NCI-H2107 treated with DMSO at 0.1 percent for 48 hours (cell line): Measurements from ENCODE around the gene TBC1D22A.

Experiments used
- DNase-seq: peaks from one replicate; lab custom pipeline; 2025; ENCODE audit not compliant: unreplicated experiment; lab: John Stamatoyannopoulos, UW

Gene TBC1D22A

DNA sequence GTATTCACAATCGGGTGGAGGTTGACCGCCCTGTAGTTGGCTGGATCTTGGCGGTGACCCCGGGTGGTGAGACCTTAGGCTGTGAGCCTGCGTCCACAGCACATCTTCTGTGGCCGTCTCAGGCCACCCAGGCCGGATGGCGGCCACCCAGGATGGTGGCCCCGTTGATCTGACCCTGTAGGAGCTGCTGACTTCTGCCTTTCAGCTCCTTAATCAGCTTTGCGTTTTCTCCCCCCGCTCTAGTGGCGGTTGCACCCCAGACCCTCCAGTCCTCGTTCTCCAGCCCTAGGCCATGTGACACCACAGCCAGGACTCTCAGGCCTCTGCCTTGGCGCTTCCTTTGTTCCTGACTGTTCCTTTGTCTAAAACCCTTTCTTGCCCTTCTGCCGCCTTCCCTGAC lies 244.0 kb downstream of the TBC1D22A start:
- DNase-seq, result no peak

DNA sequence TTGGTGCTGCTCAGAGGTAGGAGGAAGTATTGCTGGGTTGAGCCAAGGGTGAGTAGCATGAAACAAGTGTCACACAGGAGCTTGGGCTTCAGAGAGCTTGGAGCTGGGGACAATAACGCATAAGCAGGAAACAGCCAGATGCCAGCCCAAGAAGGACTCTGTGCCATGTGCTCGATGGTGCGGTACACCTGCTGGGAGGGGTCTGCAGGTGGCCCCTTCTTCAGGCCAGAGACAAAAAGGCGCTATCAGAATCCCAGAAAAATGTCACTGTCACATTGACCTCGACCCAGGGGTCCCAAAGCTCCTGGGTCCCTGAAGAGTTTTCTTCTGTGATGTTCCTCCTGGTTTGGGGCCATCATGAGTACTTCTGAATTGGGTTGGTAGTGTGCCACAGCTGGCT lies 244.4 kb downstream of the TBC1D22A start:
- no peak for DNase-seq

DNA sequence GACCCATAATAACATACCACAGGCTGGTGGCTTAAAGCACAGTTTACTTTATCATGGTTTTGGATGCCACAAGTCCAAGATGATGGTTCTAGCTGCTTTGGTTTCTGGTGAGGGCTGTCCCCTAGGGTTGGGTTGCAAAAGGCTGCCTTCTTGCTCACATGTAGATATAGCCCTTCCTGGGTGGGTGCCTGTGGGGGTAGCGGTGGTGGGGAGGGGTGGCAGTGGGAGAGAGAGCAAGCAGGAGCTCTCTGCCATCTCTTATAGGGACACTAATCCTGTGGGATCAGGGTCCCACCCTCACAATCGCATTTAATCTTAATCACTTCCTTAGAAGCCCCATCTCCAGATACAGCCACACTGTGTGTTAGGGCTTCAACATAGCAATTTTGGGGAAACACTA lies 245.0 kb downstream of the TBC1D22A start:
- no peak for DNase-seq

DNA sequence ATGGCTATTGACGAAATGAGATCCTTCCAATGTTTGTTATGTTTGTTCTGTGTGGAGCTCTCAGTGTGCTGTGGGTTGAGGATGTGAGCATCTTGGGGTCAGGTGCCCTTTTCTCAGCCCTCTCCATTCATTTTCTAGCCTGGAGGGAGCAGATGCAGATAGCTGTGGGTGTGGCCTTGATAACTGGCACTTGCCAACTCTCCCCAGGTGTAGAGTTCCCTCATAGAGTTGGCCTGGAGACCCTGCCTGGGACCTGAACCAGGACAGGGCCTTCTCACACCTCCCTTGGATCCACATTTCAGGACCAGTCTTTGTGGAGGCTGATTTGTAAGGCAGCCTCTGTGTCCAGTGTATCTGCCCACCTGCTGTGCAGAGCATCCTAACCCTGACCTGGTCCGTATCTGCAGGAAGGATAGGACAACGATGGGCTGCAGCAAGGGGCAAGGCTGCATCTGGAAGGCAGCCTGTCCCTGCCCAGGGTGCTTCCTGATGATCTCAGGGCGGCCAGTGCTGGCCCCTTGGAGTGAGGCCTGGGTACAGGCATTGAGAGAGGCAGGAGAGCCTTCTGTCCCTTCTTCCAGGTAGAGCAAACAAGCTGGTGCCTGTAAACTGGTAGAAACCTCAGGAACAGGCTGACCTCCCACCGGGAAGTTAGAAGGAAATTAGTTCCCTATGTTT lies 245.9 kb downstream of the TBC1D22A start:
- DNase-seq, result no peak

DNA sequence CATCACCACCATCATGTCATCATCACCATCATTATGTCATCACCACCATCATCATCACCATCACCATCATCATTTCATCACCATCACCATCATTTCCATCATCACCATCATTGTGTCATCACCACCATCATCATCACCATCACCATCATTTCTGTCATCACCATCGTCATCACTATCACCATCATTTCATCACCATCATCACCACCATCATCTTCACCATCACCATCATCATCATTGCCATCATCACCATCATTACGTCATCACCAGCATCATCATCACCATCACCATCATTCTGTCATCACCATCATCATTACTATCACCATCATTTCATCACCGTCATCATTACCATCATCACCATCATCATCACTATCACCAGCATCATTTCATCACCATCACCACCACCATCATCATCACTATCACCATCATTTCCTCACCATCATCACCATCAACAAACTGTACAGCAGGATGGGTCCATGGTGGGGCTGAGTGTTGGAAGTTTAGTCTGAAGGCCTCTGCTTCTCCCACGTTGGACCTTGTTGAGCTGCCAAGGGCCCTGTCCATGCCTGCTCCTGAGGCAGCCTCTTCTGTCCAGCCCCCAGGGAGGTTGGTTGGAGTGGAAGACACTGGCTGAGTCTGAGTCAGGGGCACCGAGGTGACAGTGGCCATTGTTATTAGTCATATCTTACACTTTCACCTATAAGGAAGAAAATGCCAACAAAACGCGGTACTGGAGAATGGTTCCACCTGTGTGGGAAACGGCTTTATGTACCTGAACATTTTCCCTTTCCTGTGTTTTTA lies 247.1 kb downstream of the TBC1D22A start:
- no peak for DNase-seq

DNA sequence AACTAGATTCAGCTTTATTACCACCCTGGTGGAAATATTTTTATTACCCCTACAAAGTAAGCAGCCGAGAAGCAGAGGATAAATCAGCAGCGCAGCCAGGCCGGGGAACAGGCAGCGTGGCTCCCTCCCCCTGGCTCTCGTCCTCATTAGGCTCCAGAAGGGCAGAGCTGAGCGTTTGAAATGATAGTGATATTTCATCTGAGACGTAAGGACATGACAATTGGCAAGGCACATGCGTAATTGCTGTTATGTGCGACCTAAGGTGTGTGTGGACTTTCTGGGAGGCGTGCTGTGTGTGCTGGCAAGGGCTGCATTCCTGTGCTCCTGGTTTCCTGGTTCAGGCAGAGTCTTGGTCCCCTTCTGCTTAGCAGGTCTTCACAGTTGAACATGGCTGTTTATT lies 247.8 kb downstream of the TBC1D22A start:
- DNase-seq, result no peak

DNA sequence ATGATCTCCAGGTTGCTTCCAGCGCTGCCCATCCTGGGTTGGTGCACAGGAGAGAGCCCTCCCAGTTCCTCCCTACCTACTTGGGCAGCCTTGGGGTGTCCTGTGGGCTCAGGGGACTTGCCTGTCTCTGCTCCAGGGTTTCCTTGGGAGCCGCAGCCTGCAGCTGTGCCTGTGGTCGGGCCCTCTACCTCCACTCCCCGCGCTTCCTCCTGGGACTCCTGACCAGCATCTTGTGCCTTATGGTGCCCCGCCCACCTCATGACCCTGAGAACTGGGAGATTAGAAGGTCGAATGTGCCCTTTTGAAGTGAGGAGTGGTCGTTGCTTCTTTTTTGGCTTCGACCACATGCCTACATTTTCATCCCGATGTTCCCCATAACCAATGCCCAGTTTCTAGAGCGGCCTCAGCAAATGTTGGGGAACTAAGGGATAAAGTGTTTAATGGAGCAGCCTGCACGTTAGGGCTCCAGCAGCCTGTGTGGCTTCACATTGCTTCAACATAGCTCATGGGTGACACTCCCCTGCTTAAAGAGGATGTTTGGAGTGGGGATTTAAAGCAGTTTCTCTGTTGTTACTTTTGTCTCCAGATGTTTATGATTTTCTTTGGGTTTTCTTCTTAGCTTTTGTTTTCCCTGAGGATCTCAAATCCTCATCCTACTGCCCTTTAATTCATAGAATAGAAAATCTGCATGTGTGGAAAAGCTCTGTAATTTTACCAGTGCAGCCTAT lies 248.8 kb downstream of the TBC1D22A start:
- no peak for DNase-seq

DNA sequence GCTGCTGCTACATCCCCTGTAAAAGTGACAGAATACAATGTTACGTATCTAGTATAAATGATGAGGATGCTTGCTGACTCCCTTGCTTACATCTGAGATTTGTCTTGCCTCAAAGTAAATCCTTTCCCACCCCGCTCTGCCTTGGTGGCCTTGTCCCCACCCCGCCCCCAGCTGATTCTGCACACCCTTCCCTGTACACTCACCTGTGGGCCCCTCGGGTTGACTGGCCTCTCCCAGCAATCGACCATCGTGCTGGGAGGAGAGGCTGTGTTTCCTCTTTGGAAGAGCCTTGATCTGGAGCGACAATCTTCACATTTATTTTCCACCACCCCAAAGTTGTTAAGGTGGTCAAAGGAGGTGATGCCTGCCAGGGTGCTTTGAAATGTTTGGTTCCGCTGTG lies 249.4 kb downstream of the TBC1D22A start:
- no peak for DNase-seq

DNA sequence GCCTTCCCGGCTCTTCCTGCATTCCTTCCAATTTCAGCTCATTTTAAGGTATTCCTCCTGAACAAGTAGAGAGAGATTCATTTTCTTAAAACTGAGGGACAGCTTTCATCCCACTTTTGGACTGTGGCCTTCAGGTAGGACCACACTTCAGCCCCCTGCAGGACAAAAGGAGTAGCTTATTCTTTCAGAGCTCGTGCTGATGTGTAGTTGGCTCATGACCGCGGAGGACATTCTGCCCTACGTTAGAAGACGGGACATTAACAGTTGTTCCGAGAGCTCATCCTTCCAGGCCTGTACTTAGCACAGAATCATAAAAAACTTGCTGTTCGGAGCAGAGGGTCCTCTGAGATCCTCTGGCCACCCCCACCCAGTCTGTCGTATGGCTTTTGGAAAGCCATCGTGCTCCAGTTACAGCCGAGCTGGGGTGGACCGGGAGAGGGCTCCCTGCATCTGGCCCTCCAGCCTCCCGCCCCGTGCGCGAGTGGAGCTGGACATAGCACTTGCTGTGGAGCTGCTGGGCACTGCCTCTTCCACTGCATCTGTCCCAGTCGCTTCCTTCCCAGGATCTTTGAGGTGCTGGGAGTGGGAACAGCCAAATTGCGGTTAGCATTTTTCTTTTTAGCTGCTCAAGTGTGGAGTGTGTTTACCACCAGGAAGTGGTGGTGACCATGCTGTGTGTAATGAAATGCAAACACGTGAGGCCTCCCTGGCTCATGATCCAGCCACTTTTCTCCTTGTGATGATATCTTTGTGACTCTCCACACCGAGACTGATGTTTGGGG lies 250.3 kb downstream of the TBC1D22A start:
- DNase-seq, result no peak

DNA sequence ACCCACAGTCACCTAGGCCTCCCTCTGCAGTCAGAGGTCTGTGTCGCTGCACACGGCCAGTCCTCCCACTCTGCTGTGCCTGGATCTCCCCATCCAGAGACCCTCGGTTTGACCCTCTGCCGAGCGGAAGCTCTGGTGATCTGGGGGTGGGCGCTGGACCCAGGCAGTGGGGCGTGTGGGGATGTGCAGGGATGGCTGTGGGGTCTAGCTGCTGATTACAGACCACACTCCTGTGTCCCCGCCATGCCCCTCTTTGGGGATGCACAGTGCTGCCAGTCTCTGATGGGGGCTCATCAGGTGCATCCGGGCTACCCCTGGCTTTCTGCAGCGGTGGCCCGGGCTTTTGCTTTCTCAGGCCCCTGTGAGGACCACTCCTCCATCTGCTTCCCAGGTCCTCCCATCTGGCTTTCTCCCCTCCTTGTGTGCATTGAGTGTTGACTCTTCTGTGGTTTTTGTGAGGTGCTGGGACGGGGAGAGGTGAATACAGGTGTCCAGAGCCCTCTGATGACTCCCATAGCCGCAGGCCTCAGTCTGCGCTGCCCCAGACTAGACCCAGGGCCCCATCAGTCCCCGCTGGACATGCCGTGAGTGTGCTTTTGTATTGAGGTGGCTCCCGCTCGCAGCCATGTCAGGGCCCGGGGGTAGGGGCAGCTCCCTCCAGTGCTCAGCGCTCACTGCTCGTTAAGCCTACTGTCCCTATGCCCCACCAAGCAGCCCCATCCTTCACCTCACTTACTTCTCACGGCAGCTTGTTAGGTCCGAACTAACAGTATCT lies 251.6 kb downstream of the TBC1D22A start:
- no peak for DNase-seq

DNA sequence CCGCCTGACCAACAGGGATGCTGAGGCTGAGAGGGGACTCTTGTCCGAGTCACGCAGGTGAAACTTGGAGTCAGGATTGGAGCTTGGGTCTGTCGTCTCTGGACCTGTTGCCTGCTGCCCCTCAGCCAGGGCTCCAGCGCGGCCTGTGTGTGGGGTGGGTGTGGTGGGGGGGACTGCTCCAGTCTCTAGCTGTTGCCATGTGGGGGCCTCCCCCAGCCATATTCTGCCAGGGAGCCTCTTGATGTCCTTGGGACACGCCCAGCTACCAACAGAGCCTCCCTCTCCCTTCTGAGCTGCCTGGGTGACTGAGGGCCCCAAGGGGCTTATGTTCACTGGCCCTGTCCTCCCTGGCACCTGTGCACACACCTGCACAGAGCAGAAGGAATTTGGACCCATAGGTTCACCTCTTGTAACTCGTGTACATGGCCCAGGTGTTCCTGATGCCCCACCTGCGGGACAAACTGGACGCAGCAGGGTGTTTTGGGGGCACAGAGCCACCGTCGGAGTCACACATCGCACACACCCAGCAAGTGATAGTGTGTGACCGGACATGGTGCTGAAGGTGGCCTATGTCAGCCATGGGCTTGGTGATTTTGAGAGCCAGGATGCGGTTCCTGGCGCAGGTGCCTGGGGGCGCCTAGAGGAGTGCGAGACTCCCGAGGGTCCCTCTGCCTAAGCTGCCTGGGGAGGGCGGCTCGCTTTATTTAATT lies 252.3 kb downstream of the TBC1D22A start:
- no peak for DNase-seq

DNA sequence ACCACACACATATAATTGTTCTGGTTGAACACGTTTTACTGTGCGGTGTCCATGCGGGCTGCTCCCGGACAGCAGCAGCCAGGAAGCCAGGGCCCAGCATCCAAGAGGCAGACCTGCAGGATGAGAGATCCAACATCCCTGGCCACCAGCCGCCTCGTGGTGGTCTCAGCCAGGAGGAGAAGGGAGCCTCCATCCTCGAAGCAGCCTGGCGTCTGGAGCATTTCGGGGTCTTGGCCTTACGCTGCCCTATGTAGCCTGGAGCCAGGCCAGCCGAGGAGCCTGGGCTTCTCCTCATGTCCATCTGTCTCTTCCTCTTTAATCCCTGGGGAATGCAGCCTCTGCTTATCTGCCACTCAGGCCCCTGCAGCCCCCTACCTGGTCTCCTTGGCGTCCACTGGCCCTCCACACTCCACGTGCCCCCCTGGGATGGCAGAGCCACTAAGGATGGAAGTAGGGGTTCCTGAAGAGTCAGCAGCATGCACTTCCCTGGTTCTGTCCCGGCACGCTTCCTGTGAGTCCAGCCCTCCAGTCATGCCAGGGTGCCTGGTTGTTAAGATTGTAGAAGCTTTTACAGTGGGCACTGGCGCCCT lies 253.2 kb downstream of the TBC1D22A start:
- no peak for DNase-seq

DNA sequence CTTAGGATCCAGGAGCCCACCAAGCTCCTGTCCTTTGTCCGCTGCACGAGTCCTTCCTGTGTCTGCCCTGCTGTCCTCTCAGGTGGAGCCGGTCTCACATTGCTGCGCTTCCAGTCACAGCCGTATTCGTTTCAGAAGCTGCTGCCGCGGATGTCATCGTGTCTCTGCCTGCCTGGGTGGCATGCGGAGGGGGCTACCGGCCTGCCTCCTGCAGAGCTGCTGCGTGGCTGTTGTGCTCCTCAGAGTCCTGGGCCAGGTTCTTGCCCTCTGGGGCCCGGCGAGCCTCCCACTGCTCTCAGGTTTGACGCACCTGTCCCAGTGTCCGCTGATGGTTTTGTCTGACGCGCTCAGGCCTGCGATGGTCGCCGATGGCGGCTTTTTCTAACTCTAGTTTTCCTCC lies 254.2 kb downstream of the TBC1D22A start:
- DNase-seq, result no peak

DNA sequence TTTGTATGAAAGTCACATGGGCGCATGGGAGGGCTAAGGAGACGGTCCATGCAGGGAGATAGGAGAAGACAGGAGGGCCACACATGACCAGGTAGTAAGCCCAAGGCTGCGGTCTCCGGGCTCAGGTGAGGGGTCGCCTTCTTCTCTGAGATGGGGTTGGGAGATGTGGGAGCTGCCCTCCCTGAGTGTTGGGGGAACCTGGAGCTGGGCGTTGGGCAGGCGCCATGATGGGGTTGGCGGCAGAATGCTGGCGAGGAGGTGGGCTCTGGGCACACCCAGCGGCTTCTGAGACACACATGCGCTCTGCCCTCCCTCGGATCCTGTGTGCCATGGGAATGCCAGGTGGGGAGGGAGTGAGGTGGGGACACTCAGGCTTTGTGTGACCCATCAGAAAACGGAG lies 254.8 kb downstream of the TBC1D22A start:
- no peak for DNase-seq

DNA sequence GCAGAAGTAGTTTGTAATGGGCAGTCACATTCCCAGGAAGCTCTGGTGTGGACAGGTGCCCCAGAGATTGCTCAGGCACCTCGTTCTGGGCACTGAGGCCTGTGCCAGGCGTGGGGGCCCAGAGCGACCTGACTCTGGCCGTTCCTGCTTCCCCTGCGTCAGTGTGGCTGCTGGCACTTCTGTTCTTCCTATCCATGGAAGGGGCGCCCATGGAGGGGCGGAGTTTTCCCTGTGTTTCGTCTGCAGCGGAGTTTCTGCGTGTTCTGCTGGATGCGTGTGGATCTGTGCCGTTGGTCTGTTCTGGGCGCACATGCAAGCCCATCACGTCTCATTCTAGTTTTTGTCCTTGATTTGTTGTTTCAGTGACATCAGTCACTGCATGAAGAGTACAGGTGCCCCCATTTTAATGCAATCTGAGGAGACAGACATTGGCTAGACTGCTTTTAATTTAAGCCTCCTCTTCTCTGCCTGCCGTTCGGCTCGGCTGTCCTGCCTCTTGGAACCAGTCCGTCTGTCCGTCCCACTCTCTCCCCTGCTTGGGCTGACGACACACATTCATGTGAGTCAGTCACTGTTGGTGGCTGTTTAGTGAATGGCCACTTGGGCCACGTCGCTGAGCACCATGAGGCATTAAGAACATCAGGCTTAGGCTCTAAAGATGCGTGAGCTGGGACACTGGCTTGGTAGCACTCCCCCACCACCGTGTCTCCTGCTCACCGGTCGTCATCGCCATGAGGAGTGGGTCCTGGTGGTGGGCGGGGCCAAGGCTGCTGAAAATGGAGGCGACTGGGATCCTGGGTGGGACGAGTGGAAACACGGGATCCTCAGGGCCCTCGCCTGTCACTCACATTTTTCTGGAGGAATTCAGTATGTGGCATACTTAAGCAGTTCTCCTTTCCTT lies 255.8 kb downstream of the TBC1D22A start:
- no peak for DNase-seq

DNA sequence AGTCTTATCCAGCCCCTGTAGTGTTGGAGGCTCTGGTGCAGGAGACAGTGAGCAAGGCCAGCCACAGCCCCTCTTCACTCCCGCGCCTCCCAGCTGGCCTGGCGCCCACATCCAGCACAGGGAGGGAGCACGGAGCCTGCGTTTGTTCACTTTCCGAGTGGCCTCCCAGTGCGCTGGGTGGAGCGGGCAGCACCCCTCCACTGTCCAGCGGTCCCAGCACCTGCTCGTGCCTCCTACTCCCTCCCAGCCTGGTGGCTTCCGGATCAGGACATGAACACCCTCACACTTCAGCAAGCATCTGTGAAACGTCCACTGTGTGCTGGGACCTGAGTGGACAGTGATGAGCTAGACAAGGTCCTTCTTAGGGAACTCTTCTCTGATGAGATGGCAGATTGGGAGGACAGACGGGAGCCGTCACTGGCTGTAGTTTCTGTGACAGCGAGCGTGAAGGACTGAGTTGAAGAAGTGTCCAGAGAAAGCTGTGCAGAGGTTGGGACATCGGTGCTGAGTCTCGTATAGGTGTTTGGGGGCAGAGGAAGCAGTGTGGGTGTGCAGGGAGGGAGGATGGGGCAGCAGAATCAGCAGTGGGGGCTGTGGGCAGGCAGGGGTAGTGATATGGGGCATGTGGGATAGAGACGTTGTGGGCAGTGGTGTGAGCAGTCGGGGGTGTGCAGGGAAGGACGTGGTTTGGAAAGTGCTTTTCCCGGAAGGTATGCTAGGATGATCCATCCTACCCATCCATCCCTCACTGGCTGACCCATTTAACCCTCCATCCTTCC lies 256.8 kb downstream of the TBC1D22A start:
- no peak for DNase-seq

DNA sequence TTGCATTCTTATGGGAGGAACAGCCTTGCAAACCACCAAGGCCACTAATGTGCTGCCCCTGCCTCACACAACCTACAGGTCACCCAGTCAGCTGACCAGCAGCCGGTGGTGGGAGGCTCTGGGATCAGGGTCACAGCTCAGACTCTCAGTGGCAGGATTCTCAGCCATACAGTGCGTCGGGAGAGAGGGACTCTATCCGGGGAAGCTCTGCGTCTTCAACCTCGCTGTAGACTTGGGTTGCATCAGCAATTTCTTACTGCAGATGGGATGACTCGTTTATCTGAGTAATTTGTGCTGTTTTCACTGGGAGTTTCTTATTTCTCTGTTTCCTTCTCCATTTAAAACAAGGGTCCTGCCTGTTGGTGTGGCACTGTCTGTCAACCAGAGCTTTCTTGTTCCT lies 257.7 kb downstream of the TBC1D22A start:
- DNase-seq, result no peak
